Measurements from ENCODE around the gene CNEP1R1.

GRCh38 chr16:50040018-50040417 is 15.0 kb downstream of the CNEP1R1 start:
- TF ChIP-seq CTCF (IDR thresholded peaks at IDR 0.05) (no peak), POLR2A (IDR thresholded peaks at IDR 0.05) (no peak)
